Jurkat, Clone E6-1 (cell line): Measurements from ENCODE around the gene PNPLA7.
"Not testable (repeated sequence)": the region's sequence is repeated elsewhere in the genome, so short reads cannot be mapped to it uniquely, and the experiment has no call there.

Experiments used
- DNase-seq: peaks from one replicate; pipeline ENCODE4 v3.0.0-alpha.2; 2011; ENCODE audit warnings: low read depth, low spot score
- H3K4me3 ChIP-seq: 2 replicates; pipeline ENCODE4 v1.5.1; 2011; ENCODE audit warnings: mild to moderate bottlenecking, low read length, control low read depth, moderate library complexity

Gene PNPLA7

GRCh38 chr9:137456864-137457405, 93.3 kb downstream of the PNPLA7 start:
- no peak for DNase-seq
- no peak overlapping the region for H3K4me3 ChIP-seq

GRCh38 chr9:137456061-137456863, 93.9 kb downstream of the PNPLA7 start:
- DNase-seq: no peak
- no peak overlapping the region for H3K4me3 ChIP-seq

- H3K4me3 ChIP-seq: no peak overlapping the region
- DNase-seq: no peak
These were observed 94.7 kb downstream of the PNPLA7 start for GRCh38 chr9:137455359-137455991.

GRCh38 chr9:137454597-137455358, 95.4 kb downstream of the PNPLA7 start:
- DNase-seq: no peak
- peak overlapping the region; percentile 37 for H3K4me3 ChIP-seq

- DNase-seq: no peak
- H3K4me3 ChIP-seq: peak overlapping the region; percentile 37
These were observed 96.0 kb downstream of the PNPLA7 start for GRCh38 chr9:137454145-137454596.

- no peak overlapping the region for H3K4me3 ChIP-seq
- DNase-seq: peak; percentile 24
These were observed 96.5 kb downstream of the PNPLA7 start for GRCh38 chr9:137453643-137454081.

GRCh38 chr9:137452761-137453642, 97.2 kb downstream of the PNPLA7 start:
- H3K4me3 ChIP-seq: no peak overlapping the region

GRCh38 chr9:137452006-137452760, 98.0 kb downstream of the PNPLA7 start:
- H3K4me3 ChIP-seq: no peak overlapping the region
- no peak for DNase-seq

More at GRCh38 chr9:137452761-137453642, 97.2 kb downstream of the PNPLA7 start:
- DNase-seq: no peak

- H3K4me3 ChIP-seq: not testable (repeated sequence)
- peak; percentile 28 for DNase-seq
These were observed 98.8 kb downstream of the PNPLA7 start for GRCh38 chr9:137451264-137452005.

GRCh38 chr9:137450539-137451222, 99.5 kb downstream of the PNPLA7 start:
- H3K4me3 ChIP-seq: not testable (repeated sequence)
- DNase-seq: peak; percentile 98

- no peak for DNase-seq
- no peak overlapping the region for H3K4me3 ChIP-seq
These were observed 100.2 kb downstream of the PNPLA7 start for GRCh38 chr9:137449931-137450538.

- no peak overlapping the region for H3K4me3 ChIP-seq
- no peak for DNase-seq
These were observed 100.9 kb downstream of the PNPLA7 start for GRCh38 chr9:137449081-137449844.

- DNase-seq: no peak
- H3K4me3 ChIP-seq: no peak overlapping the region
These were observed 101.6 kb downstream of the PNPLA7 start for GRCh38 chr9:137448602-137448962.

GRCh38 chr9:137447722-137448601, 102.2 kb downstream of the PNPLA7 start:
- DNase-seq: no peak
- H3K4me3 ChIP-seq: no peak overlapping the region
